Keratinocyte (primary cell): ENCODE results near the gene METTL26. TPM values are rescaled to one million over a fixed set of nuclear protein-coding genes. Genes with fewer than 3 reads are reported as not detected.
A peak's percentile ranks its signal among the peaks of the same experiment; 100 is the strongest.

Experiments used
- DNase-seq: peaks from one replicate; pipeline ENCODE4 v3.0.0-alpha.2; 2011; ENCODE audit warnings: low read depth, missing footprints, low spot score
- FAIRE-seq: peaks from 2 replicates; lab custom pipeline; 2011; peaks lifted over from hg19 to GRCh38; lab: Jason Lieb, UNC
- H2AFZ ChIP-seq: 2 replicates; pipeline ENCODE4 v1.6.0; 2012; ENCODE audit warnings: low read length, control low read depth, inconsistent platforms; ENCODE audit not compliant: control insufficient read depth
- H3K27ac ChIP-seq: 2 replicates; pipeline ENCODE4 v1.5.1; 2011; ENCODE audit warnings: low read length; ENCODE audit not compliant: control insufficient read depth, insufficient read depth
- H3K27me3 ChIP-seq: 3 replicates; pipeline ENCODE4 v1.6.0; 2011; ENCODE audit warnings: low read length; ENCODE audit not compliant: control insufficient read depth, insufficient read depth; ENCODE audit errors: extremely low read depth
- H3K36me3 ChIP-seq, 2 experiments: 2 replicates in 1 of 2; 3 replicates in 1 of 2; pipeline ENCODE4 v1.5.1; 2011; ENCODE audit warnings: low read length in 2 of 2, mild to moderate bottlenecking in 1 of 2; ENCODE audit not compliant: control insufficient read depth in 2 of 2, insufficient read depth in 2 of 2; ENCODE audit errors: extremely low read depth in 1 of 2
- H3K4me1 ChIP-seq: 3 replicates; pipeline ENCODE4 v1.5.1; 2011; ENCODE audit warnings: low read length; ENCODE audit not compliant: control insufficient read depth, insufficient read depth; ENCODE audit errors: extremely low read depth
- H3K4me2 ChIP-seq: 3 replicates; pipeline ENCODE4 v1.6.0; 2011; ENCODE audit warnings: low read depth, low read length; ENCODE audit not compliant: control insufficient read depth, insufficient read depth; ENCODE audit errors: extremely low read depth
- H3K4me3 ChIP-seq, 3 experiments: fragments of 200-600 bp in 1 of 3; sonication (generic) in 1 of 3; 2 replicates in 2 of 3; 3 replicates in 1 of 3; pipeline ENCODE4 v1.5.1; 2011 to 2016; ENCODE audit warnings: low read length in 3 of 3, mild to moderate bottlenecking in 3 of 3, control low read depth in 2 of 3, inconsistent platforms in 1 of 3, low read depth in 1 of 3, mixed read lengths in 1 of 3, mixed run types in 1 of 3, moderate library complexity in 1 of 3; ENCODE audit not compliant: control insufficient read depth in 2 of 3, insufficient read depth in 2 of 3; ENCODE audit errors: extremely low read depth in 1 of 3
- H3K79me2 ChIP-seq: 2 replicates; pipeline ENCODE4 v1.6.0; 2012; ENCODE audit warnings: low read length; ENCODE audit not compliant: control insufficient read depth, insufficient read depth
- H3K9ac ChIP-seq: 3 replicates; pipeline ENCODE4 v1.6.0; 2011; ENCODE audit warnings: low read length; ENCODE audit not compliant: control insufficient read depth, insufficient read depth; ENCODE audit errors: extremely low read depth
- H3K9me1 ChIP-seq: 3 replicates; pipeline ENCODE4 v1.6.0; 2011; ENCODE audit warnings: low read length; ENCODE audit not compliant: control insufficient read depth, insufficient read depth; ENCODE audit errors: extremely low read depth
- H3K9me3 ChIP-seq: 2 replicates; pipeline ENCODE4 v1.5.1; 2012; ENCODE audit warnings: low read depth, low read length; ENCODE audit not compliant: control insufficient read depth
- H4K20me1 ChIP-seq: 3 replicates; pipeline ENCODE4 v1.6.0; 2011; ENCODE audit warnings: low read length; ENCODE audit not compliant: control insufficient read depth, insufficient read depth; ENCODE audit errors: extremely low read depth
- EZH2 ChIP-seq: IDR thresholded peaks from one replicate; pipeline ENCODE4 v1.6.1; 2012; ENCODE audit warnings: inconsistent platforms, mild to moderate bottlenecking, low read length, moderate library complexity
- dilution Hi-C: fragments of 300-500 bp; cut with MboI; formaldehyde crosslinking; loops from one replicate; pipeline ENCODE4 v1.7.0; 2020; ENCODE audit warnings: low sequenced_read_pairs; ENCODE audit not compliant: extremely low pct_ligation_motif_present
- polyA plus RNA-seq, 5 experiments: library from polyadenylated mRNA; depleted of rRNA in 3 of 5; stranded (reverse) in 3 of 5; stranded (forward) in 1 of 5; unstranded in 1 of 5; fragments of >200 nt; gene quantifications; 1 replicate in 1 of 5; 2 replicates in 3 of 5; 3 replicates in 1 of 5; pipeline versions ENCODE4 v1.2.1 to v1.2.3, GENCODE V29; 2011 to 2012; ENCODE audit warnings: missing spikeins in 2 of 5, low read depth in 1 of 5, low replicate concordance in 1 of 5
- TF ChIP-seq, protein P1 (sequence below), 3 experiments: IDR thresholded peaks in 1 of 3; conservative IDR thresholded peaks in 1 of 3; optimal IDR thresholded peaks in 1 of 3; 2 replicates in 2 of 3; 3 replicates in 1 of 3; pipeline versions ENCODE3 to v1.5.1; 2011; ENCODE audit warnings: low read length in 3 of 3, mild to moderate bottlenecking in 3 of 3, moderate library complexity in 2 of 3, control low read depth in 1 of 3, inconsistent platforms in 1 of 3; ENCODE audit not compliant: insufficient read depth in 2 of 3; ENCODE audit errors: extremely low read depth in 1 of 3

Gene METTL26
- polyA plus RNA-seq, 1 donor (not counting 4 experiments of a cell fraction or from before 2014, with no cell fraction given), result 46.9 TPM

DNA sequence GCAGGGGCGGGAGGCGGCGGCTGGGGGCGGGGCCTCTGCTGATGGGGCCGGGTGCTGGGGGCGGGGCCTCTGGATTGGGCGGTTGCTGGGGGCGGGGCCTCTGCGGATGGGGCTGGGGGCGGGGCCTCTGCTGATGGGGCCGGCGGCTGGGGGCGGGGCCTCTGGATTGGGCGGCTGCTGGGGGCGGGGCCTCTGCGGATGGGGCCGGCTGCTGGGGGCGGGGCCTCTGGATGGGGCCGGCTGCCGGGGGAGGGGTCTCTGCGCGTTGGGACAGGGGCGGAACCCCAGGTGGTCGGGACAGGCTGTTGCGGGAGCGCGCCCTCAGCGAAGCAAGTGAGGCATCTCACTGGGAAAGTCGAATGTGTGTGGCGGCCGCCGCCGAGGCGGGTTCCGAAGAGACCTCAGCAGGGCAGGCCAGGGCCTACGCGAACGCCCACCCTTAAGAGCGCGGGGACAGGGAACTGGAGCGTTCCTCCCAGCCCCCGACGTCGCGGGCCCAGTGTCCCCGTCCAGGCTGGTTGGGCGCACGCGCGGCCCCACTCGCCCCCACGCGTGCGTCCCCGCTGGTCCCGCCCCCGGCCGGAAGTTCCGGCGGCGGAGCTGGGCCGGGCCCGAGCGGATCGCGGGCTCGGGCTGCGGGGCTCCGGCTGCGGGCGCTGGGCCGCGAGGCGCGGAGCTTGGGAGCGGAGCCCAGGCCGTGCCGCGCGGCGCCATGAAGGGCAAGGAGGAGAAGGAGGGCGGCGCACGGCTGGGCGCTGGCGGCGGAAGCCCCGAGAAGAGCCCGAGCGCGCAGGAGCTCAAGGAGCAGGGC is 43.9 kb upstream of the METTL26 start, which contains the start of gene STUB1:
STUB1 (plus strand) TSS at position 597 of the 811 bp plus-strand sequence; CDS start at position 713, 116 bp downstream.
- peaks cover 16% of the 10 kb centered on the region for H4K20me1 ChIP-seq
- H3K27ac ChIP-seq, result peak within 1 kb of the TSS; percentile 64
- TF ChIP-seq EZH2, result no peak
- TF ChIP-seq, protein P1, sequence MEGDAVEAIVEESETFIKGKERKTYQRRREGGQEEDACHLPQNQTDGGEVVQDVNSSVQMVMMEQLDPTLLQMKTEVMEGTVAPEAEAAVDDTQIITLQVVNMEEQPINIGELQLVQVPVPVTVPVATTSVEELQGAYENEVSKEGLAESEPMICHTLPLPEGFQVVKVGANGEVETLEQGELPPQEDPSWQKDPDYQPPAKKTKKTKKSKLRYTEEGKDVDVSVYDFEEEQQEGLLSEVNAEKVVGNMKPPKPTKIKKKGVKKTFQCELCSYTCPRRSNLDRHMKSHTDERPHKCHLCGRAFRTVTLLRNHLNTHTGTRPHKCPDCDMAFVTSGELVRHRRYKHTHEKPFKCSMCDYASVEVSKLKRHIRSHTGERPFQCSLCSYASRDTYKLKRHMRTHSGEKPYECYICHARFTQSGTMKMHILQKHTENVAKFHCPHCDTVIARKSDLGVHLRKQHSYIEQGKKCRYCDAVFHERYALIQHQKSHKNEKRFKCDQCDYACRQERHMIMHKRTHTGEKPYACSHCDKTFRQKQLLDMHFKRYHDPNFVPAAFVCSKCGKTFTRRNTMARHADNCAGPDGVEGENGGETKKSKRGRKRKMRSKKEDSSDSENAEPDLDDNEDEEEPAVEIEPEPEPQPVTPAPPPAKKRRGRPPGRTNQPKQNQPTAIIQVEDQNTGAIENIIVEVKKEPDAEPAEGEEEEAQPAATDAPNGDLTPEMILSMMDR (optimal IDR thresholded peaks at IDR 0.05 in 1 of 3, IDR thresholded peaks at IDR 0.05 in 1 of 3, conservative IDR thresholded peaks at IDR 0.05 in 1 of 3; ENCODE audit: extremely low read depth in 1 of 3, insufficient read depth in 2 of 3, low read length in 3 of 3), result no peak
- H2AFZ ChIP-seq, result peak within 1 kb of the TSS; percentile 87
- DNase-seq (no peak), FAIRE-seq (no peak)
- H3K4me3 ChIP-seq, result peak within 1 kb of the TSS; percentile 56 to 89 (median 88)
- dilution Hi-C loops, result no loop called here
- peak within 1 kb of the TSS; percentile 82 for H3K9ac ChIP-seq
- H3K27me3 ChIP-seq, result no peaks in the 10 kb centered on the region
- H3K9me1 ChIP-seq, result no peaks in the 10 kb centered on the region
- peaks cover 10 to 21% of the 10 kb centered on the region in 2 experiments for H3K36me3 ChIP-seq
- no peaks in the 10 kb centered on the region for H3K9me3 ChIP-seq
- H3K4me1 ChIP-seq, result peaks cover 49% of the 10 kb centered on the region
- H3K4me2 ChIP-seq, result peak within 1 kb of the TSS; percentile 86
- peaks cover 31% of the 10 kb centered on the region for H3K79me2 ChIP-seq

- Histone ChIP-seq H4K20me1 (peaks cover 16% of the 10 kb centered on the region), H3K27ac (no peak overlapping the region), H3K4me2 (peak overlapping the region; percentile 64), H3K4me3 (peak overlapping the region; percentile 30 to 59 (median 35)), H3K4me1 (peaks cover 48% of the 10 kb centered on the region), H2AFZ (peak overlapping the region; percentile 46), H3K27me3 (no peaks in the 10 kb centered on the region), H3K9me1 (no peaks in the 10 kb centered on the region), H3K79me2 (peaks cover 30% of the 10 kb centered on the region), H3K9ac (peak overlapping the region; percentile 44), H3K9me3 (no peaks in the 10 kb centered on the region), H3K36me3 (peaks cover 14 to 21% of the 10 kb centered on the region in 2 experiments)
- FAIRE-seq, result no peak
- no peak for TF ChIP-seq EZH2
- TF ChIP-seq, protein P1 (optimal IDR thresholded peaks at IDR 0.05 in 1 of 3, IDR thresholded peaks at IDR 0.05 in 1 of 3, conservative IDR thresholded peaks at IDR 0.05 in 1 of 3; ENCODE audit: extremely low read depth in 1 of 3, insufficient read depth in 2 of 3, low read length in 3 of 3), result no peak
- no peak for DNase-seq
- dilution Hi-C loops, result no loop called here
These were observed 43.0 kb upstream of the METTL26 start for GRCh38 chr16:678858-679813.
